GM19193 (cell line): ENCODE results near the gene PHB1.

Experiments
- POLR2A ChIP-seq: IDR thresholded peaks from 4 replicates; pipeline ENCODE4 v1.6.1; 2011; ENCODE audit not compliant: insufficient read depth, insufficient read length; ENCODE audit errors: extremely low read depth

The PHB1 gene

DNA sequence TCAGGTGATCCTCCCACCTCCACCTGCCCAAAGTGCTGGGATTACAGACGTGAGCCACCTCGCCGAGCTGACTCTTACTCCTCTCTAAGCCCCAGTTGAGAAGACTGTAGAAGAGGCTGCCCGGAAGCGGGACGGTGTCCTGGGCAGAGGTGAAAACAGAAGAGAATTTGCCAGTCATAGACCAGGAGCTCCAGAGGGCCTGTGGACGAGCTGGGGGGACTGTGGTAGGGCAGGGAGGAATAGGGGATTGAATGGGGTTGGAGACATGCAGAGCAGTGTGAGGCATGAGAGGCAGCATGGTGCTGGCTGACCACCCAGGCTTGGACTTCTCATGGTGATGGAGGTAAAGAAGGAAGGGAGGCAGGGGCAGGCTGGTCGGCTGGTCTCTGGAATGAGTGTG, 17.1 kb upstream of the PHB1 start:
- no peak for TF ChIP-seq POLR2A

DNA sequence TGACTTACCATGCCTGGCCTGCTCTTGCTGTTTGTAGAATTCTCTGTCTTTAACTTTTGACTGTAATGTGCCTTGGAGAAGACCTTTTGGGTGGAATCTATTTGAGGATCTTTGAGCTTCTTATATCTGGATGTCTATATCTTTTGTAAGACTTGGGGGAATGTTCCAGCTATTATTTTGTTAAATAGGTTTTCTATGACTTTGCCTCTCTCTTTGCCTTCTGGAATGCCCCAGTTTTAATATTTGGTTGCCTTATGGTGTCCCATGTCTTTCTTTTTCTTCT, 10.3 kb upstream of the PHB1 start:
- TF ChIP-seq POLR2A: no peak

DNA sequence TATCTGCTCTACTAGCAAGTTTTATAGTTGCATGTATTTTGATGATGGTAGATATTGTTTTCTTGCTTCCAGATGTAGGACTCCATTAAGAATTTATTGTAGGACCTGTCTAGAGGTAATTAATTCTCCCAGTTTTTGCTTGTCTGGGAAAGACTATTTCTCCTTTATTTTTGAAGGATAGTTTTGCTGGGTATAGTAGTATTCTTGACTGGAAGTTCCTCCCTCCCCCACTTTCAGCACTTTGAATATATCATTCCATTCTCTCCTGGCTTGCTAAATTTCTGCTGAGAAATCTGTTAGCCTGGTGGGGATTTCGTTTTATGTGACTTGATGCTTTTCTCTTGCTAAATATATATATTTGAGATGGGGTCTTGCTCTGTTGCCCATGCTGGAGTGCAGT, 8.0 kb upstream of the PHB1 start:
- TF ChIP-seq POLR2A: no peak

- TF ChIP-seq POLR2A: no peak
These were observed 436 bp downstream of the PHB1 start for GRCh38 chr17:49414271-49414621.

DNA sequence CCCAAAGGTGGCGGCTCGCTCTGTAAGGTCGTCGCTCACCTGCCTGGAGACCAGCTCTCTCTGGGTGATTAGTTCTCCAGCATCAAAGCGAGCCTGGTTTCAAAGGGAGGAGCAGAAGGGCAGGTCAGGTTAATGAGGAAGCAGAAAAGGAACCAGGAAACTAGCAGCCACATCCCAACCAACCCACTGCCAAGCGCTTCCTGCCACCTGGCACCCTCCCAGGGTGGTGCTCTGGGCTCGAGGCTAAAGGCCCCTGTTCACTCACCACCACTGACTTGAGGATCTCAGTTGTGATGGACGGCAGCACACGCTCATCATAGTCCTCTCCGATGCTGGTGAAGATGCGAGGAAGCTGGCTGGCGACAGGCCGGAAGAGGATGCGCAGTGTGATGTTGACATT, 5.6 kb downstream of the PHB1 start:
- TF ChIP-seq POLR2A: no peak

DNA sequence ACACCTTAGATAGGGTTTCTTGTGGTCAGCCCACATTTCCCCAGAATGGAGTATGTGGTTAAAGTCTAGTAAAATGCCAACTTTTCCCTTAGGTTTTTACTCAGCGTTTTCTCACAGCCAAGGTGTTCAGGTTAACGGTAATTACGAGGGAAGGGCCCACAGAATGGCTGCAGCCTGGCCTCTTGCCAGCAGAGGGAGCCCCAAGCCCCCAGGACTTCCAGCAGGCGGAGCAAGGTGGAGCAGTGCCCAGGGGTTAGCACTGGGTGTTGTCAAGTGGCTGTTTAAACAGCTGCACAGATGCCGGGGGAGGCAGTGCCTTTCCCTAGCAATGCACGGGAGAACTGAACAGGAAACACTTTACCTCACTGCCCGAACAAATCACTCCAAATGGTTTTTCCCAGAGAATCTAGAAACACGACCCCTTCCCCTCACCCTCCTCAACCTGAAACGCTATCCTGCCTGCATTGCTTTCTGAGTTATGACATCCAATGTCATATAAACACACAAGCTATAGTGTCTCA, 6.6 kb downstream of the PHB1 start:
- no peak for TF ChIP-seq POLR2A

DNA sequence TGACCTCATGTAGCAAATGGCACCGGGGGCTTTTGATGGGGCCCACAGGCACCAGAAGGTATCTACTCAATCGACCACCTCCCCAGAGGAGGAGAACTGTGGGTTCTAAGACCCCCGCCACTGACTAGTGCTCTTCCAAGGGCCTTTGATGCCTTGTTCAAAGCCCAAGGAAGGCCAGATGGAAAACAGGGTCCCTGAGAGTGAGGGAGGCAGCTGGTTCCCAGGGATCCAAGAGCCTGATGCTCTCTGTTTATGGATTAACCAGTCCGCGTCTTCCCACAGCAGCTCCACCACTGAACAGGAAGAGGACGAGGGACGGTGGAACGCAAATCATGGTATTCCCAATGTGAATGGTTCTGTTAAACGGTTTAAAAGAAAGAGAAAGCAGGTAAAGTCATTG, 7.6 kb downstream of the PHB1 start:
- TF ChIP-seq POLR2A: no peak

DNA sequence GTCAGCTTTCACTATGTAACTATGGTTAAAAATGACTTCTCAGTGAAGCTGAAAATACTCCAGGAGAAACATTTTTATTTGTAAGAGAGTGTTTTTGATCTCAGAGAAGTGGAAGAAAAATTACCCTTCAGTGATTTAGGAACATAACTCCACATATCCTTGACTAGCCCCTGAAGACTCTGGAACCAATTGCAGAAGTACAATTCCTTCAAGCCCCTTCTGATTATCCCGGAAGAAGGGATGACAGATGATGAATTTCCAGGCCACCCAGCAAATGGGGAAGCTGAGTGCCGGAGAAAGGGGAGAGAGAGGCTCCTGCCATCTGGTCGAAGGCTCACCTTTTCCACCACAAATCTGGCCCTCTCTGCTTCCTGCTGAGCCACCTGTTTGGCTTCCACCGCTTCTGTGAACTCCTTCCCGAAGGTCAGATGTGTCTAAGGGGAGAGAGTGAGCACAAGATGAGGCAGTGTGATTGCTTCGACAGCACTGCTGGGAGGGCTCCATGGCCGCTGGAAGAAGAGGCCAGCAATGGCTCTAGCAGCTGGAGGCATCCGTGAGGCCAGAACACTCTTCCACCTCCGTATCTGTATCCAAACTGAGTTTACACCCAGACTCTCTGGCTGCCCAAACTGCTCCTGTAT, 8.1 kb downstream of the PHB1 start:
- no peak for TF ChIP-seq POLR2A

- TF ChIP-seq POLR2A: no peak
These were observed 9.8 kb downstream of the PHB1 start for GRCh38 chr17:49404906-49405305.

DNA sequence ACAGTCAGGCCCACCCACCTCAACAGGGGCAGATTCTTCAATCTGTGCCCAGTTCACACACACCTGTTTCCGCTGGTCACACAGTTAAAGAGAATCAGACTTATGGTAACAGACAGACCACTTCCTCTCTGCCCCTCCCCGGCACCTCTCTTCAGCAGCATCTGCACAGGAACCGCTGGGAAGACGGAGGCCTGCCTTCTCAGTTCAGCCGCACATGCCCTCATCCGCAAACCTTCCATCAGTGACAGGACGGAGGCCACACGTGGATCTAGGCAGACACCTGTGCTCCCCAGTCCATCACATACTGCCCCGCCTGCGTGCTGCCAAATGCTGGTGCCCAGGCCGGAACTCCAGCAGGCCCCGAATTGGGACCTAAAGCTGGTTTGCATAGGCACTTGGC, 10.3 kb downstream of the PHB1 start:
- no peak for TF ChIP-seq POLR2A

GRCh38 chr17:49403514-49404289, 11.0 kb downstream of the PHB1 start:
- TF ChIP-seq POLR2A: no peak

- no peak for TF ChIP-seq POLR2A
These were observed 12.0 kb downstream of the PHB1 start for GRCh38 chr17:49402706-49403105.

- TF ChIP-seq POLR2A: no peak
These were observed 12.6 kb downstream of the PHB1 start for GRCh38 chr17:49401971-49402611.

GRCh38 chr17:49399995-49400394, 14.7 kb downstream of the PHB1 start:
- TF ChIP-seq POLR2A: no peak

DNA sequence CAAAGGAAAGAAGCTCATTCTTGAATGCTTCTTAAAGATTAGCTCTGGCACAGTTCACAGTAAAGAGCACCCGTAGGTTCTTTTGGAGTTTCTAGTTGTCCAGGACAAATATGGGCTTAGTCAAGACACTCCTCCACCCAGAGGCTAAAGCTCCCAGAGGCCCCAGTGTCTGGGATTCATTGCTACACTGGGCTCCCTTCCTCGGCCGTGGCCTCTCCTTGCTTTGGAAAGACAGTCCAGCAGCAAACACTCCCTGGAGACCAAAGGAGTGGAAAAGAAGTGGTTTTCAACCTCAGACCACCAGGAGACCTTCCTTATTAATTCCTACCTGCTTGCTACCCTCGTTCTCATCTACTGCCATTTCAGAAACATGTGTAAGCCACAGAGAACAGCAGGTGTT, 17.1 kb downstream of the PHB1 start:
- no peak for TF ChIP-seq POLR2A
